H1 (cell line): ENCODE measurements around the gene BTRC. TPM values are rescaled to one million over a fixed set of nuclear protein-coding genes. Genes with fewer than 3 reads are reported as not detected.

ENCODE experiments used
- CEBPB ChIP-seq: IDR thresholded peaks from 2 replicates; pipeline ENCODE4 v1.6.1; 2012; ENCODE audit warnings: low read depth, low read length
- CHD1 ChIP-seq: IDR thresholded peaks from 2 replicates; pipeline ENCODE4 v1.6.1; 2012; ENCODE audit warnings: low read depth, low read length, improper control_type of control experiment
- CHD7 ChIP-seq: fragments of 300-600 bp; sonication (generic); IDR thresholded peaks from 2 replicates; pipeline ENCODE4 v1.7.1; 2012; ENCODE audit warnings: low read length, moderate library complexity, mild to moderate bottlenecking, inconsistent platforms; ENCODE audit not compliant: insufficient replicate concordance
- NANOG ChIP-seq: IDR thresholded peaks from 2 replicates; pipeline ENCODE4 v1.6.1; 2011; ENCODE audit warnings: low read length, low read depth, mild to moderate bottlenecking, inconsistent platforms; ENCODE audit not compliant: insufficient read depth, poor library complexity, severe bottlenecking
- RFX5 ChIP-seq: IDR thresholded peaks from 2 replicates; pipeline ENCODE4 v1.6.1; 2011; ENCODE audit warnings: low read depth, low read length, improper control_type of control experiment, borderline replicate concordance
- RXRA ChIP-seq: IDR thresholded peaks from 2 replicates; pipeline ENCODE4 v1.6.1; 2011; ENCODE audit warnings: low read depth, mild to moderate bottlenecking, low read length, moderate library complexity; ENCODE audit not compliant: insufficient read depth
- TEAD4 ChIP-seq: IDR thresholded peaks from 2 replicates; pipeline ENCODE4 v1.6.1; 2012; ENCODE audit warnings: low read depth, low read length, inconsistent platforms, mixed read lengths
- polyA plus RNA-seq, 7 experiments: library from polyadenylated mRNA; depleted of rRNA in 3 of 7; stranded (reverse) in 5 of 7; unstranded in 2 of 7; fragments of >200 nt in 5 of 7; fragments of 200-250 nt in 2 of 7; gene quantifications; 1 replicate in 5 of 7; 2 replicates in 1 of 7; 4 replicates in 1 of 7; pipeline versions ENCODE4 v1.2.1 to v1.2.3, GENCODE V29; 2011 to 2013; ENCODE audit warnings: missing spikeins in 2 of 7, mixed read lengths in 2 of 7
- total RNA-seq: library from RNA; stranded (reverse); fragmentation: NEBNext Ultra II Directional; extraction: Animal tissue kit (Norgen Biotek cat#: 25700); gene quantifications from 2 replicates; pipeline ENCODE4 v1.2.1, GENCODE V29; 2021

The BTRC gene
- total and polyA plus RNA-seq, 2 of the 8 experiments (the other 6 are each of a cell fraction or from before 2014, with no cell fraction given), result 9.9 to 24.7 TPM

GRCh38 chr10:101351017-101351416 is 2.9 kb upstream of the BTRC start (continued):
- TF ChIP-seq CHD7 (no peak), CEBPB (no peak), RFX5 (no peak), CHD1 (no peak), TEAD4 (no peak), NANOG (no peak), RXRA (no peak)
